ENCODE results near the gene PLA2G4E. TPM values are rescaled to one million over a fixed set of nuclear protein-coding genes. Genes with fewer than 3 reads are reported as not detected.

The PLA2G4E gene
- not detected for total RNA-seq
- not detected for polyA plus RNA-seq (2013, experiment 1 of 2)
- not detected for polyA plus RNA-seq (2013, experiment 2 of 2)
- long read RNA-seq, experiment 1, result 0 reads
- long read RNA-seq, experiment 2, result 0 reads
- long read RNA-seq, experiment 3, result 0 reads
- long read RNA-seq, experiment 4, result 0 reads

DNA sequence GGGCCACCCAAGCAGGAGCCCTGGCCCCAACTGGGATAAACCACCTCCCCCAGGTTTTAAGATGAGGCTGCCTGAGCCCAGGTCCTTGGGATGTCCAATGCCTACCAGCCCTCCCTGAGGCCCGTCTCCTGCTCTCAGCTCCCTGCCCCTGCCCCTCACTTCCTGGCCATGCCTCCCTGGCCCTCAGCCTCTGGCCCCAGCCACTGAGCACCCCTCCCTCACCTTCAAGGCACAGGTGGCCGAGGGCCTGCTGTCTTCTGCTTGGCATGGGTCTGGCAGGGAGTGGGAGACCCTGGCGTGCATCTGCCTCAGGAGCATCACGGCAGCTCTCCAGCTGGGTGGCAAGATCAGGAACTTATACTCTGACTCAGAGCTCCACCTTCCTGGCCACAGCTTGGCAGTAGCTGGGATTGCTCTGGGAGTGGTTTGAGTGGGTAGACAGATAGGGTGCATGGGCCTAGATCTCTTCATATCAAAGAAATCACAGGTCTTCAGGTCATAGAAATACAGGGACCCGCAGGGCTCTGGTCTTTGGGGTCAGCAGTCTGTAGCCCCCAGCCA, at the start of gene PLA2G4E:
PLA2G4E (minus strand) TSS at position 330 of the 561 bp plus-strand sequence; CDS start at position 318, 12 bp downstream.
- H3K4me1 ChIP-seq (ENCODE audit: control insufficient read depth, insufficient read depth, low read length), result no peaks in the 10 kb centered on the region
- WGBS, 2 experiments (ENCODE audit: insufficient coverage in 1 of 2, insufficient read length in 1 of 2), result 83 to 89% methylated on average over 3 to 5 of the region's 5 CpGs
- Mint-ChIP-seq H3K36me3 (ENCODE audit: low read depth) (no peaks in the 10 kb centered on the region), H3K4me1 (no peaks in the 10 kb centered on the region), H3K27me3 (ENCODE audit: insufficient read depth) (peaks cover 2% of the 10 kb centered on the region), H3K9me3 (peaks cover 49% of the 10 kb centered on the region), H3K4me3 (no peak within 1 kb of the TSS), H3K27ac (no peak within 1 kb of the TSS)
- no peaks in the 10 kb centered on the region for H3K36me3 ChIP-seq (ENCODE audit: control insufficient read depth, insufficient read depth, low read length)
- H3K4me3 ChIP-seq (ENCODE audit: low read length), result no peak within 1 kb of the TSS
- no peak within 1 kb of the TSS for H3K27ac ChIP-seq (ENCODE audit: low read depth, low read length)
- TF ChIP-seq CTCF (conservative IDR thresholded peaks at IDR 0.05), result no peak
- no peaks in the 10 kb centered on the region for H3K27me3 ChIP-seq (ENCODE audit: control insufficient read depth, insufficient read depth, low read length, poor library complexity, severe bottlenecking)
- H3K9ac ChIP-seq (ENCODE audit: extremely low read depth, low read length, poor library complexity, severe bottlenecking), result no peak within 1 kb of the TSS
- H3K9me3 ChIP-seq (ENCODE audit: control insufficient read depth, low read length), result peaks cover 37% of the 10 kb centered on the region
- DNase-seq, result no peak

- no peak for TF ChIP-seq CTCF (conservative IDR thresholded peaks at IDR 0.05)
- Mint-ChIP-seq H3K27ac (no peak overlapping the region), H3K36me3 (ENCODE audit: low read depth) (no peaks in the 10 kb centered on the region), H3K4me3 (no peak overlapping the region), H3K9me3 (no peaks in the 10 kb centered on the region), H3K4me1 (peaks cover 6% of the 10 kb centered on the region), H3K27me3 (ENCODE audit: insufficient read depth) (no peaks in the 10 kb centered on the region)
- Histone ChIP-seq H3K27ac (ENCODE audit: low read depth, low read length) (no peak overlapping the region), H3K4me3 (ENCODE audit: low read length) (no peak overlapping the region), H3K36me3 (ENCODE audit: control insufficient read depth, insufficient read depth, low read length) (no peaks in the 10 kb centered on the region), H3K9me3 (ENCODE audit: control insufficient read depth, low read length) (no peaks in the 10 kb centered on the region), H3K4me1 (ENCODE audit: control insufficient read depth, insufficient read depth, low read length) (peaks cover 2% of the 10 kb centered on the region), H3K27me3 (ENCODE audit: control insufficient read depth, insufficient read depth, low read length, poor library complexity, severe bottlenecking) (no peaks in the 10 kb centered on the region), H3K9ac (ENCODE audit: extremely low read depth, low read length, poor library complexity, severe bottlenecking) (no peak overlapping the region)
- 86 to 87% methylated on average over 7 to 16 of the region's 16 CpGs for WGBS, 2 experiments (ENCODE audit: insufficient coverage in 1 of 2, insufficient read length in 1 of 2)
- DNase-seq, result peak; percentile 34
Measured at GRCh38 chr15:42070279-42070975, 49.6 kb upstream of the PLA2G4E start.

- H3K4me3 Mint-ChIP-seq, result no peak overlapping the region
- no peaks in the 10 kb centered on the region for H3K9me3 ChIP-seq (ENCODE audit: control insufficient read depth, low read length)
- TF ChIP-seq CTCF (conservative IDR thresholded peaks at IDR 0.05), result no peak
- no peaks in the 10 kb centered on the region for H3K27me3 Mint-ChIP-seq (ENCODE audit: insufficient read depth)
- H3K27ac Mint-ChIP-seq, result no peak overlapping the region
- no peak overlapping the region for H3K9ac ChIP-seq (ENCODE audit: extremely low read depth, low read length, poor library complexity, severe bottlenecking)
- H3K27me3 ChIP-seq (ENCODE audit: control insufficient read depth, insufficient read depth, low read length, poor library complexity, severe bottlenecking), result no peaks in the 10 kb centered on the region
- no peak overlapping the region for H3K27ac ChIP-seq (ENCODE audit: low read depth, low read length)
- no peak overlapping the region for H3K4me3 ChIP-seq (ENCODE audit: low read length)
- H3K4me1 ChIP-seq (ENCODE audit: control insufficient read depth, insufficient read depth, low read length), result peaks cover 2% of the 10 kb centered on the region
- 82 to 91% methylated on average over 10 to 17 of the region's 17 CpGs for WGBS, 2 experiments (ENCODE audit: insufficient coverage in 1 of 2, insufficient read length in 1 of 2)
- DNase-seq, result no peak
- H3K36me3 ChIP-seq (ENCODE audit: control insufficient read depth, insufficient read depth, low read length), result no peaks in the 10 kb centered on the region
- peaks cover 6% of the 10 kb centered on the region for H3K4me1 Mint-ChIP-seq
- H3K36me3 Mint-ChIP-seq (ENCODE audit: low read depth), result no peaks in the 10 kb centered on the region
- no peaks in the 10 kb centered on the region for H3K9me3 Mint-ChIP-seq
Measured at GRCh38 chr15:42069496-42070278, 48.8 kb upstream of the PLA2G4E start.
